Hematopoietic multipotent progenitor cell treated with erythropoietin and hydrocortisone succinate and interleukin-3 and kit ligand, for 6 days (in vitro differentiated cells): ENCODE data around the gene ADSL.
"Not testable (repeated sequence)": the region's sequence is repeated elsewhere in the genome, so short reads cannot be mapped to it uniquely, and the experiment has no call there.

Source experiments
- DNase-seq: peaks from one replicate; pipeline ENCODE4 v3.0.0-alpha.2; 2015

The ADSL gene

GRCh38 chr22:40346185-40347118 is at the start of gene ADSL:
Gene ADSL, plus strand, starts transcription at chr22:40346500. Its CDS starts 59 bp downstream, at chr22:40346559.
- DNase-seq = peak; percentile 95

- no peak for DNase-seq
Measured at GRCh38 chr22:40300316-40300715, 46.0 kb upstream of the ADSL start.

- DNase-seq = no peak
Measured at GRCh38 chr22:40300884-40301672, 45.2 kb upstream of the ADSL start.

GRCh38 chr22:40302149-40302548 is 44.2 kb upstream of the ADSL start:
- DNase-seq = no peak

GRCh38 chr22:40305625-40306024 is 40.7 kb upstream of the ADSL start:
- DNase-seq = no peak

- DNase-seq = no peak
Measured at GRCh38 chr22:40308999-40309573, 37.2 kb upstream of the ADSL start.

- DNase-seq = no peak
Measured at GRCh38 chr22:40309631-40310030, 36.7 kb upstream of the ADSL start.

- no peak for DNase-seq
Measured at GRCh38 chr22:40310081-40310767, 36.1 kb upstream of the ADSL start.

- DNase-seq = no peak
Measured at GRCh38 chr22:40310768-40311120, 35.6 kb upstream of the ADSL start.

- DNase-seq = not testable (repeated sequence)
Measured at GRCh38 chr22:40311646-40312045, 34.7 kb upstream of the ADSL start.

GRCh38 chr22:40312050-40312449 is 34.2 kb upstream of the ADSL start:
- DNase-seq = no peak

- no peak for DNase-seq
Measured at GRCh38 chr22:40313007-40313406, 33.3 kb upstream of the ADSL start.

GRCh38 chr22:40314041-40314440 is 32.3 kb upstream of the ADSL start:
- no peak for DNase-seq

- no peak for DNase-seq
Measured at GRCh38 chr22:40320687-40321086, 25.6 kb upstream of the ADSL start.

- DNase-seq = peak; percentile 91
Measured at GRCh38 chr22:40322021-40322420, 24.3 kb upstream of the ADSL start.

- no peak for DNase-seq
Measured at GRCh38 chr22:40322818-40323447, 23.4 kb upstream of the ADSL start.

GRCh38 chr22:40323681-40324171 is 22.6 kb upstream of the ADSL start:
- no peak for DNase-seq

GRCh38 chr22:40324468-40325305 is 21.6 kb upstream of the ADSL start:
- no peak for DNase-seq

- no peak for DNase-seq
Measured at GRCh38 chr22:40325315-40325714, 21.0 kb upstream of the ADSL start.

GRCh38 chr22:40326905-40327735 is 19.2 kb upstream of the ADSL start:
- no peak for DNase-seq
